Endodermal cell (in vitro differentiated cells): ENCODE measurements around the gene ABCA9. TPM values are rescaled to one million over a fixed set of nuclear protein-coding genes. Genes with fewer than 3 reads are reported as not detected.

Source experiments
- DNase-seq: peaks from one replicate; pipeline ENCODE4 v3.0.0-alpha.2; 2017
- H3K27ac ChIP-seq: 2 replicates; pipeline ENCODE4 v1.5.1; 2013; ENCODE audit warnings: mild to moderate bottlenecking, low read depth, low read length, moderate library complexity
- H3K27me3 ChIP-seq: 2 replicates; pipeline ENCODE4 v1.6.1; 2013; ENCODE audit warnings: mild to moderate bottlenecking, low read length, moderate library complexity; ENCODE audit not compliant: insufficient read depth, control insufficient read depth, poor library complexity, severe bottlenecking
- H3K36me3 ChIP-seq: 2 replicates; pipeline ENCODE4 v1.7.0; 2013; ENCODE audit warnings: mild to moderate bottlenecking, low read length, moderate library complexity; ENCODE audit not compliant: control insufficient read depth, insufficient read depth
- H3K4me1 ChIP-seq: one replicate; pipeline ENCODE4 v1.7.0; 2013; ENCODE audit warnings: low read length; ENCODE audit not compliant: control insufficient read depth, insufficient read depth
- H3K4me3 ChIP-seq: 2 replicates; pipeline ENCODE4 v1.5.1; 2013; ENCODE audit warnings: mild to moderate bottlenecking, low read length, moderate library complexity
- H3K9ac ChIP-seq: 2 replicates; pipeline ENCODE4 v1.6.1; 2013; ENCODE audit warnings: mild to moderate bottlenecking, low read length, moderate library complexity; ENCODE audit not compliant: poor library complexity, severe bottlenecking; ENCODE audit errors: extremely low read depth
- H3K9me3 ChIP-seq: 2 replicates; pipeline ENCODE4 v1.6.1; 2013; ENCODE audit warnings: mild to moderate bottlenecking, low read length, moderate library complexity; ENCODE audit not compliant: control insufficient read depth
- H3K27ac Mint-ChIP-seq: 2 replicates; pipeline ENCODE4 v1.8.0; 2020; ENCODE audit warnings: mixed read lengths
- H3K27me3 Mint-ChIP-seq: 2 replicates; pipeline ENCODE4 v1.8.0; 2021; ENCODE audit warnings: mild to moderate bottlenecking, mixed read lengths; ENCODE audit not compliant: insufficient read depth
- H3K36me3 Mint-ChIP-seq: 2 replicates; pipeline ENCODE4 v1.8.0; 2020; ENCODE audit warnings: low read depth, mixed read lengths
- H3K4me1 Mint-ChIP-seq: 2 replicates; pipeline ENCODE4 v1.8.0; 2020; ENCODE audit warnings: mixed read lengths
- H3K4me3 Mint-ChIP-seq: 2 replicates; pipeline ENCODE4 v1.8.0; 2020; ENCODE audit warnings: mild to moderate bottlenecking, moderate library complexity, mixed read lengths
- H3K9me3 Mint-ChIP-seq: 2 replicates; pipeline ENCODE4 v1.8.0; 2020; ENCODE audit warnings: mild to moderate bottlenecking, mixed read lengths
- CTCF ChIP-seq: fragments of 200-600 bp; sonication (generic); conservative IDR thresholded peaks from 2 replicates; pipeline ENCODE4 v1.5.0; 2021; ENCODE audit warnings: antibody characterized with exemption, mild to moderate bottlenecking
- WGBS, 2 experiments: methylation state at CpG; one replicate each; pipeline versions ENCODE4 v1.1.5 to v1.1.7; 2013; ENCODE audit warnings: missing lambda C conversion rate in 2 of 2, mixed read lengths in 1 of 2; ENCODE audit not compliant: insufficient coverage in 1 of 2, insufficient read length in 1 of 2; 5-methylcytosine and 5-hydroxymethylcytosine counted together
- total RNA-seq, 2 donors: library from RNA; stranded (reverse); fragmentation: NEBNext Ultra II Directional in 1 of 2; extraction: Animal tissue kit (Norgen Biotek cat#: 25700) in 1 of 2; gene quantifications; 2 replicates in 1 of 2; 3 replicates in 1 of 2; pipeline ENCODE4 v1.2.1, GENCODE V29; 2021

Gene ABCA9
- total RNA-seq, 2 donors from 2014 or later: not detected

- H3K27ac Mint-ChIP-seq: peak overlapping the region; percentile 14
- WGBS, 2 experiments: 80 to 83% methylated on average over 2 to 3 of the region's 3 CpGs
- DNase-seq: no peak
Measured at GRCh38 chr17:68973098-68973846, 87.5 kb downstream of the ABCA9 start.

GRCh38 chr17:68972119-68972704 lies 88.5 kb downstream of the ABCA9 start:
- H3K36me3 ChIP-seq: no peaks in the 10 kb centered on the region
- no peaks in the 10 kb centered on the region for H3K4me1 ChIP-seq
- H3K27ac Mint-ChIP-seq: no peak overlapping the region
- H3K4me3 ChIP-seq: no peak overlapping the region
- no peak overlapping the region for H3K27ac ChIP-seq
- peak; percentile 85 for TF ChIP-seq CTCF
- peaks cover 1% of the 10 kb centered on the region for H3K27me3 Mint-ChIP-seq
- peaks cover 6% of the 10 kb centered on the region for H3K4me1 Mint-ChIP-seq
- H3K36me3 Mint-ChIP-seq: no peaks in the 10 kb centered on the region
- H3K4me3 Mint-ChIP-seq: no peak overlapping the region
- H3K9ac ChIP-seq: no peak overlapping the region
- WGBS, 2 experiments: 65% methylated on average over 4 of the region's 4 CpGs; no CpG with 5 or more reads in 1 of the 2 experiments
- H3K9me3 ChIP-seq: no peaks in the 10 kb centered on the region
- no peaks in the 10 kb centered on the region for H3K9me3 Mint-ChIP-seq
- DNase-seq: no peak
- no peaks in the 10 kb centered on the region for H3K27me3 ChIP-seq

More at GRCh38 chr17:68973098-68973846, 87.5 kb downstream of the ABCA9 start:
- TF ChIP-seq CTCF: no peak
- H3K36me3 ChIP-seq: no peaks in the 10 kb centered on the region
- no peak overlapping the region for H3K4me3 Mint-ChIP-seq
- no peaks in the 10 kb centered on the region for H3K36me3 Mint-ChIP-seq
- no peaks in the 10 kb centered on the region for H3K9me3 ChIP-seq
- H3K27me3 ChIP-seq: no peaks in the 10 kb centered on the region
- no peak overlapping the region for H3K4me3 ChIP-seq
- H3K27ac ChIP-seq: no peak overlapping the region
- H3K27me3 Mint-ChIP-seq: peaks cover 5% of the 10 kb centered on the region
- no peaks in the 10 kb centered on the region for H3K9me3 Mint-ChIP-seq
- H3K4me1 Mint-ChIP-seq: peaks cover 6% of the 10 kb centered on the region
- H3K9ac ChIP-seq: no peak overlapping the region
- no peaks in the 10 kb centered on the region for H3K4me1 ChIP-seq

- no peak for DNase-seq
- no peak overlapping the region for H3K4me3 ChIP-seq
- H3K36me3 Mint-ChIP-seq: no peaks in the 10 kb centered on the region
- no peaks in the 10 kb centered on the region for H3K9me3 ChIP-seq
- no peaks in the 10 kb centered on the region for H3K27me3 ChIP-seq
- H3K36me3 ChIP-seq: no peaks in the 10 kb centered on the region
- H3K4me3 Mint-ChIP-seq: no peak overlapping the region
- no peaks in the 10 kb centered on the region for H3K9me3 Mint-ChIP-seq
- H3K27me3 Mint-ChIP-seq: peaks cover 2% of the 10 kb centered on the region
- no peak overlapping the region for H3K27ac ChIP-seq
- no peak overlapping the region for H3K27ac Mint-ChIP-seq
- H3K4me1 ChIP-seq: no peaks in the 10 kb centered on the region
- no peak for TF ChIP-seq CTCF
- H3K9ac ChIP-seq: no peak overlapping the region
- H3K4me1 Mint-ChIP-seq: peaks cover 6% of the 10 kb centered on the region
- WGBS, 2 experiments: 96 to 100% methylated on average over 1 to 5 of the region's 5 CpGs
Measured at GRCh38 chr17:68969101-68969500, 91.6 kb downstream of the ABCA9 start.
